Right lobe of liver (tissue), 4 donors: ENCODE data around the gene LONP2.

Source experiments
- POLR2A ChIP-seq: fragments of 450-650 bp; IDR thresholded peaks from one replicate; pipeline ENCODE4 v1.6.1; 2017; ENCODE audit warnings: antibody characterized with exemption, mild to moderate bottlenecking
- TF ChIP-seq, protein P1 (sequence below), 4 donors: fragments of 200-600 bp in 3 of 4; fragments of 450-650 bp in 1 of 4; IDR thresholded peaks; one replicate each; pipeline versions ENCODE4 v1.5.1 to v1.8.0; 2016 to 2022; ENCODE audit warnings: antibody characterized with exemption in 4 of 4, mild to moderate bottlenecking in 2 of 4
- donor health status: DM: no; HTN: no; CAD: no.
- donor health status: DM: no; HTN: no; CAD: no.
- donor health status: DM: no; HTN: yes; CAD: no.

DNA sequence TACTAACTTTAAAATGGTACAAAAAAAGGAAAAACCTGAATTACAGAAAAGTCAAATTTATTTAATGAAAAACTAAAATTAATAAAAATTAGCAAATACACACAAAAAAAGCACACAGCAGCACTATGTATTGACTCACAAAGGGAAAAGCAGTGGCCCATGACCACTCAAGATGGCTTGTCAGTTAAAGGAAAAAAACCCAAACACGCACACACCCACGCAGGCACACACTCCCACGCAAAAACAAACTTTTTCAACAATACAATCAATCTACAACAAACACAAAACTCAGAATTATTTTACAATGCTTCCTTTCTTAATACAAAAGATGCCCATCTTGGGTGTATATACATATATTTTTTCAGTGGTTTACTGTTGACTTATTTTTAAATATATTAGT is 116.9 kb downstream of the LONP2 start:
- TF ChIP-seq, protein P1, sequence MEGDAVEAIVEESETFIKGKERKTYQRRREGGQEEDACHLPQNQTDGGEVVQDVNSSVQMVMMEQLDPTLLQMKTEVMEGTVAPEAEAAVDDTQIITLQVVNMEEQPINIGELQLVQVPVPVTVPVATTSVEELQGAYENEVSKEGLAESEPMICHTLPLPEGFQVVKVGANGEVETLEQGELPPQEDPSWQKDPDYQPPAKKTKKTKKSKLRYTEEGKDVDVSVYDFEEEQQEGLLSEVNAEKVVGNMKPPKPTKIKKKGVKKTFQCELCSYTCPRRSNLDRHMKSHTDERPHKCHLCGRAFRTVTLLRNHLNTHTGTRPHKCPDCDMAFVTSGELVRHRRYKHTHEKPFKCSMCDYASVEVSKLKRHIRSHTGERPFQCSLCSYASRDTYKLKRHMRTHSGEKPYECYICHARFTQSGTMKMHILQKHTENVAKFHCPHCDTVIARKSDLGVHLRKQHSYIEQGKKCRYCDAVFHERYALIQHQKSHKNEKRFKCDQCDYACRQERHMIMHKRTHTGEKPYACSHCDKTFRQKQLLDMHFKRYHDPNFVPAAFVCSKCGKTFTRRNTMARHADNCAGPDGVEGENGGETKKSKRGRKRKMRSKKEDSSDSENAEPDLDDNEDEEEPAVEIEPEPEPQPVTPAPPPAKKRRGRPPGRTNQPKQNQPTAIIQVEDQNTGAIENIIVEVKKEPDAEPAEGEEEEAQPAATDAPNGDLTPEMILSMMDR (IDR thresholded peaks at IDR 0.05): no peak
- TF ChIP-seq POLR2A: no peak
